K562 (cell line): ENCODE measurements around the gene SBDS. TPM values are rescaled to one million over a fixed set of nuclear protein-coding genes. Genes with fewer than 3 reads are reported as not detected.

Experiments used
- BMI1 ChIP-seq: fragments of 150-350 bp; IDR thresholded peaks from 2 replicates; pipeline ENCODE4 v1.6.1; 2014; ENCODE audit warnings: low read length
- CBFB ChIP-seq: sonication (generic); formaldehyde crosslinking; IDR thresholded peaks from 2 replicates; pipeline ENCODE4 v1.4.0; 2020; ENCODE audit warnings: mild to moderate bottlenecking, missing genetic modification reagents
- DACH1 ChIP-seq: fragments of 450-650 bp; IDR thresholded peaks from 2 replicates; pipeline ENCODE4 v1.6.1; 2018; ENCODE audit not compliant: partially characterized antibody
- GTF2A2 ChIP-seq: IDR thresholded peaks from 2 replicates; pipeline ENCODE4 v1.6.1; 2016; ENCODE audit warnings: mild to moderate bottlenecking, missing genetic modification characterization, missing compliant biosample characterization
- HCFC1 ChIP-seq: IDR thresholded peaks from 2 replicates; pipeline ENCODE4 v1.6.1; 2012; ENCODE audit warnings: low read depth, low read length, improper control_type of control experiment
- KHSRP ChIP-seq: fragments of 450-650 bp; IDR thresholded peaks from 2 replicates; pipeline ENCODE4 v1.6.1; 2017
- MAFK ChIP-seq: IDR thresholded peaks from 2 replicates; pipeline ENCODE4 v1.6.1; 2011; ENCODE audit warnings: low read length, improper control_type of control experiment
- MBD2 ChIP-seq: sonication (generic); IDR thresholded peaks from 2 replicates; pipeline ENCODE4 v1.6.1; 2016; ENCODE audit warnings: low read depth, borderline replicate concordance
- MYC ChIP-seq, 2 experiments: fragments of 250-450 bp in 1 of 2; sonication (Bioruptor Pico) in 1 of 2; IDR thresholded peaks; 2 replicates each; pipeline versions ENCODE4 v1.5.1 to v1.6.1; 2012 to 2021; ENCODE audit warnings: low read depth in 2 of 2, borderline replicate concordance in 1 of 2, improper control_type of control experiment in 1 of 2, low read length in 1 of 2, mild to moderate bottlenecking in 1 of 2, moderate library complexity in 1 of 2
- NBN ChIP-seq: fragments of 450-650 bp; IDR thresholded peaks from 2 replicates; pipeline ENCODE4 v1.6.1; 2016; ENCODE audit warnings: low read depth, mild to moderate bottlenecking
- NCOR1 ChIP-seq: fragments of 450-650 bp; IDR thresholded peaks from 2 replicates; pipeline ENCODE4 v1.6.1; 2016; ENCODE audit warnings: mild to moderate bottlenecking, moderate library complexity
- NEUROD1 ChIP-seq: fragments of 150-350 bp; IDR thresholded peaks from 2 replicates; pipeline ENCODE4 v1.6.1; 2014; ENCODE audit warnings: borderline replicate concordance, low read length, low read depth; ENCODE audit not compliant: partially characterized antibody
- OTX1 ChIP-seq: fragments of 450-650 bp; formaldehyde crosslinking; IDR thresholded peaks from 2 replicates; pipeline ENCODE4 v1.4.0; 2022; ENCODE audit warnings: mild to moderate bottlenecking
- PHF20 ChIP-seq: fragments of 450-650 bp; IDR thresholded peaks from 2 replicates; pipeline ENCODE4 v1.6.1; 2018; ENCODE audit not compliant: partially characterized antibody
- PHTF2 ChIP-seq: fragments of 250-450 bp; sonication (Bioruptor Pico); IDR thresholded peaks from 2 replicates; pipeline ENCODE4 v1.5.0; 2021; ENCODE audit warnings: mild to moderate bottlenecking
- RBFOX2 ChIP-seq: fragments of 200-400 bp; formaldehyde crosslinking; IDR thresholded peaks from 2 replicates; pipeline ENCODE4 v1.6.1; 2017; ENCODE audit warnings: low read depth, mild to moderate bottlenecking, low read length, moderate library complexity
- RBM17 ChIP-seq: fragments of 200-400 bp; formaldehyde crosslinking; IDR thresholded peaks from 2 replicates; pipeline ENCODE4 v1.6.1; 2017; ENCODE audit warnings: low read depth, mild to moderate bottlenecking, low read length, borderline replicate concordance
- TAF15 ChIP-seq: fragments of 200-400 bp; formaldehyde crosslinking; IDR thresholded peaks from 2 replicates; pipeline ENCODE4 v1.6.1; 2017; ENCODE audit warnings: mild to moderate bottlenecking, low read depth, low read length, moderate library complexity
- ZNF217 ChIP-seq: sonication (generic); formaldehyde crosslinking; IDR thresholded peaks from 2 replicates; pipeline ENCODE4 v1.8.0; 2022; ENCODE audit warnings: mild to moderate bottlenecking, missing genetic modification reagents
- polyA plus RNA-seq, 8 experiments: library from polyadenylated mRNA; depleted of rRNA in 4 of 8; stranded (reverse) in 5 of 8; unstranded in 3 of 8; fragments of >200 nt; fragmentation: Nextera tagmentation in 2 of 8; fragmentation: Illumina TruSeq in 1 of 8; extraction: Ambion mirVana in 2 of 8; extraction: Trizol in 1 of 8; gene quantifications; 2 replicates each; pipeline versions ENCODE4 v1.2.1 to v1.2.3, GENCODE V29; 2011 to 2014; ENCODE audit warnings: inconsistent platforms in 1 of 8, missing spikeins in 1 of 8
- total RNA-seq, 7 experiments: library from RNA; depleted of rRNA in 6 of 7; stranded (reverse); fragments of >200 nt in 6 of 7; fragmentation: Illumina TruSeq in 2 of 7; extraction: Trizol in 2 of 7; gene quantifications; 2 replicates each; pipeline versions ENCODE4 v1.2.1 to v1.2.3, GENCODE V29; 2011 to 2021; ENCODE audit warnings: low replicate concordance in 1 of 7
- TF ChIP-seq, protein P1 (sequence below): sonication (generic); formaldehyde crosslinking; IDR thresholded peaks from 2 replicates; pipeline ENCODE4 v1.8.0; 2022; ENCODE audit warnings: mild to moderate bottlenecking, missing genetic modification reagents, borderline replicate concordance
- TF ChIP-seq, protein P2 (sequence below): fragments of 450-650 bp; IDR thresholded peaks from 2 replicates; pipeline ENCODE4 v1.6.1; 2016; ENCODE audit warnings: mild to moderate bottlenecking
- TF ChIP-seq, protein P3 (sequence below): fragments of 250-450 bp; sonication (Bioruptor Pico); IDR thresholded peaks from 2 replicates; pipeline ENCODE4 v1.8.0; 2021; ENCODE audit warnings: moderate library complexity, mild to moderate bottlenecking, inconsistent platforms

Gene SBDS
- total and polyA plus RNA-seq, 9 of the 15 experiments (the other 6 are each of a cell fraction or from before 2014, with no cell fraction given): 105 to 174 (median 117) TPM

DNA sequence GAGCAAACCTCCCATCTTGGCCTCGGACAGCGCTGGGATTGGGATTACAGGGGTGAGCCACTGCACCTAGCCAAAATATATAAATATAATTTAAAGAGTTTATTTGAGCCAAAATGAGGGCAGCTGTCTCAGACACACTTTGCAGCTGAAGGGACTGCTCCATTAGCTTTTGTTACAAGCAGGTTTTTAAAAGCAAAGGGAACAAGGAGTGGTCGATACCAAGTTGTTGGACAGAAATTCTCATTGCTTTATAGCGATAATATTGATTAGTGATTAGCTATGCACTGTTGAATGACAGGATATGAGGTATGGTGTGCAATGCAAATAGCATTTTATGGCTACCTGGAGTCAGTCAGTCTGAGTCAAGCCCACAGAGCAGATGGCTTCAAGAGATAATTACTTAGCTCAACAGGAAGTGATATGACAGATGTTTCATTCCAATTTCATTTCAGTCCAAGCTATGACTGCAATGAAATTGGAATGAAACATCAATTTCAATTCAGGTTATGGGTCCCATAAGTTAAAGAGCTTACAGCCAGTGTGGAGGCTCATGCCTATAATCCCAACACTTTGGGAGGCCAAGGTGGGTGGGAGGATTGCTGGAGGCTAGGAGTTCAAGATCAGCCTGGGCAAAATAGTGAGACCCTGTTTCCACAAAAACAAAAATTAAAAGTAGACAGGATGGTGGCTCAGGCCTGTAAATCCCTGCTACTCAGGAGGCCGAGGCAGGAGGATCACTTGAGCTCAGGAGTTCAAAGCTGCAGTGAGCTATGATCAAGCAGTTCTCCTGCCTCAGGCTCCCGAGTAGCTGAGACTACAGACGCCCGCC, 24.4 kb upstream of the SBDS start (continued):
- TF ChIP-seq NBN (peak; percentile 74; the same call in 1 of the 2 replicates), RBFOX2 (0 out of 2 replicates have a peak, but pooled peaks have one; percentile 21), MYC (IDR thresholded peaks at IDR 0.05; ENCODE audit: low read depth, low read length) (no peak), MYC (CRISPR knock-in tag; IDR thresholded peaks at IDR 0.05; ENCODE audit: borderline replicate concordance, low read depth) (no peak), PHF20 (no peak), PHTF2 (no peak), BMI1 (no peak), ZNF217 (no peak), TAF15 (no peak), MAFK (no peak), NCOR1 (peak; percentile 76), NEUROD1 (peak; percentile 54), HCFC1 (no peak), MBD2 (0 out of 2 replicates have a peak, but pooled peaks have one; percentile 53), DACH1 (no peak), OTX1 (CRISPR knock-in tag) (no peak), KHSRP (no peak), CBFB (CRISPR knock-in tag) (no peak), GTF2A2 (tag) (peak; percentile 44; the same call in 1 of the 2 replicates), RBM17 (no peak)
- TF ChIP-seq, protein P1, sequence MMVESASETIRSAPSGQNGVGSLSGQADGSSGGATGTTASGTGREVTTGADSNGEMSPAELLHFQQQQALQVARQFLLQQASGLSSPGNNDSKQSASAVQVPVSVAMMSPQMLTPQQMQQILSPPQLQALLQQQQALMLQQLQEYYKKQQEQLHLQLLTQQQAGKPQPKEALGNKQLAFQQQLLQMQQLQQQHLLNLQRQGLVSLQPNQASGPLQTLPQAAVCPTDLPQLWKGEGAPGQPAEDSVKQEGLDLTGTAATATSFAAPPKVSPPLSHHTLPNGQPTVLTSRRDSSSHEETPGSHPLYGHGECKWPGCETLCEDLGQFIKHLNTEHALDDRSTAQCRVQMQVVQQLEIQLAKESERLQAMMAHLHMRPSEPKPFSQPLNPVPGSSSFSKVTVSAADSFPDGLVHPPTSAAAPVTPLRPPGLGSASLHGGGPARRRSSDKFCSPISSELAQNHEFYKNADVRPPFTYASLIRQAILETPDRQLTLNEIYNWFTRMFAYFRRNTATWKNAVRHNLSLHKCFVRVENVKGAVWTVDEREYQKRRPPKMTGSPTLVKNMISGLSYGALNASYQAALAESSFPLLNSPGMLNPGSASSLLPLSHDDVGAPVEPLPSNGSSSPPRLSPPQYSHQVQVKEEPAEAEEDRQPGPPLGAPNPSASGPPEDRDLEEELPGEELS: no peak
- TF ChIP-seq, protein P2, sequence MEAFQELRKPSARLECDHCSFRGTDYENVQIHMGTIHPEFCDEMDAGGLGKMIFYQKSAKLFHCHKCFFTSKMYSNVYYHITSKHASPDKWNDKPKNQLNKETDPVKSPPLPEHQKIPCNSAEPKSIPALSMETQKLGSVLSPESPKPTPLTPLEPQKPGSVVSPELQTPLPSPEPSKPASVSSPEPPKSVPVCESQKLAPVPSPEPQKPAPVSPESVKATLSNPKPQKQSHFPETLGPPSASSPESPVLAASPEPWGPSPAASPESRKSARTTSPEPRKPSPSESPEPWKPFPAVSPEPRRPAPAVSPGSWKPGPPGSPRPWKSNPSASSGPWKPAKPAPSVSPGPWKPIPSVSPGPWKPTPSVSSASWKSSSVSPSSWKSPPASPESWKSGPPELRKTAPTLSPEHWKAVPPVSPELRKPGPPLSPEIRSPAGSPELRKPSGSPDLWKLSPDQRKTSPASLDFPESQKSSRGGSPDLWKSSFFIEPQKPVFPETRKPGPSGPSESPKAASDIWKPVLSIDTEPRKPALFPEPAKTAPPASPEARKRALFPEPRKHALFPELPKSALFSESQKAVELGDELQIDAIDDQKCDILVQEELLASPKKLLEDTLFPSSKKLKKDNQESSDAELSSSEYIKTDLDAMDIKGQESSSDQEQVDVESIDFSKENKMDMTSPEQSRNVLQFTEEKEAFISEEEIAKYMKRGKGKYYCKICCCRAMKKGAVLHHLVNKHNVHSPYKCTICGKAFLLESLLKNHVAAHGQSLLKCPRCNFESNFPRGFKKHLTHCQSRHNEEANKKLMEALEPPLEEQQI: no peak; the same call in 1 of the 2 replicates
- TF ChIP-seq, protein P3, sequence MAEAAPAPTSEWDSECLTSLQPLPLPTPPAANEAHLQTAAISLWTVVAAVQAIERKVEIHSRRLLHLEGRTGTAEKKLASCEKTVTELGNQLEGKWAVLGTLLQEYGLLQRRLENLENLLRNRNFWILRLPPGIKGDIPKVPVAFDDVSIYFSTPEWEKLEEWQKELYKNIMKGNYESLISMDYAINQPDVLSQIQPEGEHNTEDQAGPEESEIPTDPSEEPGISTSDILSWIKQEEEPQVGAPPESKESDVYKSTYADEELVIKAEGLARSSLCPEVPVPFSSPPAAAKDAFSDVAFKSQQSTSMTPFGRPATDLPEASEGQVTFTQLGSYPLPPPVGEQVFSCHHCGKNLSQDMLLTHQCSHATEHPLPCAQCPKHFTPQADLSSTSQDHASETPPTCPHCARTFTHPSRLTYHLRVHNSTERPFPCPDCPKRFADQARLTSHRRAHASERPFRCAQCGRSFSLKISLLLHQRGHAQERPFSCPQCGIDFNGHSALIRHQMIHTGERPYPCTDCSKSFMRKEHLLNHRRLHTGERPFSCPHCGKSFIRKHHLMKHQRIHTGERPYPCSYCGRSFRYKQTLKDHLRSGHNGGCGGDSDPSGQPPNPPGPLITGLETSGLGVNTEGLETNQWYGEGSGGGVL: no peak
